Peyer's patch (tissue), 4 donors: ENCODE data around the gene CACNA2D1. TPM values are rescaled to one million over a fixed set of nuclear protein-coding genes. Genes with fewer than 3 reads are reported as not detected.

Source experiments
- DNase-seq, 3 donors: peaks; one replicate each; pipeline ENCODE4 v3.0.0-alpha.2; 2017 to 2019
- H3K27ac ChIP-seq, 4 donors: fragments of 200-600 bp; sonication (generic); one replicate each; pipeline ENCODE4 v1.5.1; 2016 to 2019
- H3K27me3 ChIP-seq, 2 donors: fragments of 200-600 bp; sonication (generic); one replicate each; pipeline ENCODE4 v1.5.1; 2019
- H3K36me3 ChIP-seq, 3 donors: fragments of 200-600 bp; sonication (generic); one replicate each; pipeline ENCODE4 v1.5.1; 2016 to 2019
- H3K4me1 ChIP-seq, 4 donors: fragments of 200-600 bp; sonication (generic); one replicate each; pipeline ENCODE4 v1.5.1; 2016 to 2019
- H3K4me3 ChIP-seq, 4 donors: fragments of 200-600 bp; sonication (generic); 1 replicate in 3 of 4; 2 replicates in 1 of 4; pipeline ENCODE4 v1.5.1; 2016 to 2019; ENCODE audit warnings: mild to moderate bottlenecking in 1 of 4
- H3K9me3 ChIP-seq, 4 donors: fragments of 200-600 bp; sonication (generic); one replicate each; pipeline ENCODE4 v1.5.1; 2016 to 2019; ENCODE audit warnings: mild to moderate bottlenecking in 1 of 4
- POLR2A ChIP-seq, 2 donors: fragments of 450-650 bp; IDR thresholded peaks; one replicate each; pipeline ENCODE4 v1.5.1; 2017; ENCODE audit warnings: antibody characterized with exemption in 2 of 2, mild to moderate bottlenecking in 2 of 2, moderate library complexity in 2 of 2
- total RNA-seq, 4 donors: library from RNA; depleted of rRNA; stranded (reverse); fragments of >200 nt; gene quantifications; one replicate each; pipeline ENCODE4 v1.1.0, GENCODE V29; 2016
- TF ChIP-seq, protein P1 (sequence below), 6 experiments: fragments of 450-650 bp in 4 of 6; fragments of 200-600 bp in 2 of 6; sonication (generic) in 1 of 6; IDR thresholded peaks; one replicate each; pipeline ENCODE4 v1.5.1; 2017 to 2019; ENCODE audit warnings: antibody characterized with exemption in 6 of 6, mild to moderate bottlenecking in 3 of 6, moderate library complexity in 1 of 6

The CACNA2D1 gene
- total RNA-seq, 4 donors from 2014 or later = 5.5 to 85.0 (median 11.5) TPM

DNA sequence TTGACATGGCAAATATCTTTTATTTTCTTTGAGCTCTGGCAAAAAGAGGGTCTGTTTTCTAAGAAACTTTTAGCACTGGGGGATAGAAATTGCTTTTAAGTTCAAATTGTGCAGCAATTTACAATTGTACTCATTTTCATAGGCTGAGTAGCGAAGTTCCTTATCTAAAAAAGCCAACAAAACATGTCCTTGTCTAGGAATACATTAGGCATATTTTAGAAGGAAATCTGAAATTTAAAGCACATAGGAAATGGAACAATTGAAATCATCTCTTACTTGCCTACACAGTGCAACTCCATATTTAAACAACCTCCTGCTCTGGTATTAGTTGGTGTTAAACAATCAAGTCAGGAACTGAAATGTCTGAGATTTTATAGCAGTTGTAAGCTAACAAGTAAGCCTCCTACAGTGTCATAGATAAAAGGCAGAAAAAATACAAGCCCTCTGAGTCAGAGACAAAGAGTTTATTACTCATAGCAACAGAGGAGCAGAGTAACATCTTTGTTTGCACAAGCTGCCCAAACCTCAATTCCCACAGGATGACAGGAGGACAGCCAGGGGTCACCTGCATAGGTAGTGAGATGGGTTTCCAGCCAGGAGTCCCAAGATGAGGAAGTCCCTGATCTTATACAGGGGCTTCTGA, 393.6 kb downstream of the CACNA2D1 start:
- H3K4me1 ChIP-seq = no peaks in the 10 kb centered on the region
- no peak for TF ChIP-seq POLR2A (IDR thresholded peaks at IDR 0.05)
- TF ChIP-seq, protein P1, sequence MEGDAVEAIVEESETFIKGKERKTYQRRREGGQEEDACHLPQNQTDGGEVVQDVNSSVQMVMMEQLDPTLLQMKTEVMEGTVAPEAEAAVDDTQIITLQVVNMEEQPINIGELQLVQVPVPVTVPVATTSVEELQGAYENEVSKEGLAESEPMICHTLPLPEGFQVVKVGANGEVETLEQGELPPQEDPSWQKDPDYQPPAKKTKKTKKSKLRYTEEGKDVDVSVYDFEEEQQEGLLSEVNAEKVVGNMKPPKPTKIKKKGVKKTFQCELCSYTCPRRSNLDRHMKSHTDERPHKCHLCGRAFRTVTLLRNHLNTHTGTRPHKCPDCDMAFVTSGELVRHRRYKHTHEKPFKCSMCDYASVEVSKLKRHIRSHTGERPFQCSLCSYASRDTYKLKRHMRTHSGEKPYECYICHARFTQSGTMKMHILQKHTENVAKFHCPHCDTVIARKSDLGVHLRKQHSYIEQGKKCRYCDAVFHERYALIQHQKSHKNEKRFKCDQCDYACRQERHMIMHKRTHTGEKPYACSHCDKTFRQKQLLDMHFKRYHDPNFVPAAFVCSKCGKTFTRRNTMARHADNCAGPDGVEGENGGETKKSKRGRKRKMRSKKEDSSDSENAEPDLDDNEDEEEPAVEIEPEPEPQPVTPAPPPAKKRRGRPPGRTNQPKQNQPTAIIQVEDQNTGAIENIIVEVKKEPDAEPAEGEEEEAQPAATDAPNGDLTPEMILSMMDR (IDR thresholded peaks at IDR 0.05) = no peak
- H3K4me3 ChIP-seq = no peak overlapping the region
- no peak for DNase-seq
- no peaks in the 10 kb centered on the region for H3K9me3 ChIP-seq
- H3K36me3 ChIP-seq = no peaks in the 10 kb centered on the region
- H3K27ac ChIP-seq = no peak overlapping the region
- H3K27me3 ChIP-seq = no peaks in the 10 kb centered on the region

DNA sequence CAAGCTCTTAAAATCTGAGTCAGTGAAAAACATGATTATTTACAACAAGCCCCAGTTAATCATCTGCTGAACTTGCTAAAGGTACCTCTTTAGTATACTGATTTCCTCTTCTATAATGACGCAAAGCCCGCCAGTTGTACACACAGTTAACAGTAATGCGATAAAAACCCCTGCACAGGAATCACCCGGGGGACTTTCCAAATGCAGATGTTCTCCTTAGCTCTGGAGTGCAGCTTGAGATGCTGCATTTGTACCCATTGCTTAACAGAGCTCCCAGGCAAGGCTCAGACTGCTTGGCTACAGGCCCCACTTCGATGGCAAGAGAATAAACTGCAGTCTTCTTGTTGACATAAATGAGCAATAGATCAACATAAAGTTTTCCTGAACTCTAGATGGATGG, 394.1 kb downstream of the CACNA2D1 start:
- Histone ChIP-seq H3K4me1 (no peaks in the 10 kb centered on the region), H3K27ac (no peak overlapping the region), H3K9me3 (no peaks in the 10 kb centered on the region), H3K4me3 (no peak overlapping the region), H3K27me3 (no peaks in the 10 kb centered on the region), H3K36me3 (no peaks in the 10 kb centered on the region)
- TF ChIP-seq, protein P1 (IDR thresholded peaks at IDR 0.05) = no peak
- no peak for TF ChIP-seq POLR2A (IDR thresholded peaks at IDR 0.05)
- DNase-seq = no peak

DNA sequence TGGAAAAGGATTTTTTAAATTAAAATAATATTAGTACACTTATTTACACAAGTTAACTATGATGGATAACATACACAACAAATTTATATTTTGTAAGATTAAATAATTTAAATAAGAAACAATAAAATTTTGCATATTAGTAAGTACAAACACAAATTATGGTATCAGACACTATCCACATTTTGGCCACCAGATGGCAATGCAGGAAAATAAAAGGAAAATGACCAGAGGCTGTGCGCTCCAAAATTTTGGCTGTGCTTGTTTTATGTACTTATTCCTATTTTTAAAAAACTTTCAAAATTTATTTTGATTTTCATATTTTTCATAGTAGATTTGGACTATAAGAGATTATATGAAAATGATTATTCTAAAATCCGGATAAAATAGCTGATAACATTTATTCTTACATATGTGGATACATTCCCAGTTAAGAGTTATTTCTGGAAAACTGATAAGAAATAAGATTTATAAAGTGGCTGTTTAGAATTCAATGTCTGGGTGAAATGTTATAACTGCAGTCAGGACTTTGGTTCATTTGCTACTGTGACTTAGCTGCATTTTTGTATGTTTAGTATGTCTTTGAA, 399.0 kb downstream of the CACNA2D1 start:
- Histone ChIP-seq H3K4me1 (no peaks in the 10 kb centered on the region), H3K4me3 (no peak overlapping the region), H3K27me3 (no peaks in the 10 kb centered on the region), H3K9me3 (no peaks in the 10 kb centered on the region), H3K36me3 (no peaks in the 10 kb centered on the region), H3K27ac (no peak overlapping the region)
- DNase-seq = no peak
- TF ChIP-seq, protein P1 (IDR thresholded peaks at IDR 0.05) = peak in 5 of 6 experiments; percentile 52 to 58 (median 56)
- no peak for TF ChIP-seq POLR2A (IDR thresholded peaks at IDR 0.05)

DNA sequence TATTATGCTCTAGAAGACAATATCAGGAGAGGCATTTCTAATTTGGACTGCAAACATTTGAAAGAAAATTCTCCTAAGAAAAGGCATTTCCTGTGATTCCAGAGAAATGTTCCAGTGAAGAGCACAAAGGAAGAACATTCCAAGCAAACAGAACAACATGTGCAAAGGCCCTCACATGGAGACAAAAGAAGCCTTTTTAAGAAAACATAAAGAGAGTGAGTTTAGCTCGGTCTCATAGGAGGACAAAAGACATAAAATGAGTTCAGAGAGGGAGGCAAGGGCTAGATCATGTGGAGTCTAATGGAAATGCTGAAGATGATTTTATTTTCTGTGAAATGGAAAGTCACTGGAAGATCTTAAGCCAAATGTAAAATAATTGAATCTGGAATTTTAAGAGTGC, 404.0 kb downstream of the CACNA2D1 start:
- Histone ChIP-seq H3K4me3 (no peak overlapping the region), H3K36me3 (no peaks in the 10 kb centered on the region), H3K9me3 (no peaks in the 10 kb centered on the region), H3K27ac (no peak overlapping the region), H3K4me1 (no peaks in the 10 kb centered on the region), H3K27me3 (no peaks in the 10 kb centered on the region)
- no peak for TF ChIP-seq POLR2A (IDR thresholded peaks at IDR 0.05)
- TF ChIP-seq, protein P1 (IDR thresholded peaks at IDR 0.05) = no peak
- DNase-seq = no peak

DNA sequence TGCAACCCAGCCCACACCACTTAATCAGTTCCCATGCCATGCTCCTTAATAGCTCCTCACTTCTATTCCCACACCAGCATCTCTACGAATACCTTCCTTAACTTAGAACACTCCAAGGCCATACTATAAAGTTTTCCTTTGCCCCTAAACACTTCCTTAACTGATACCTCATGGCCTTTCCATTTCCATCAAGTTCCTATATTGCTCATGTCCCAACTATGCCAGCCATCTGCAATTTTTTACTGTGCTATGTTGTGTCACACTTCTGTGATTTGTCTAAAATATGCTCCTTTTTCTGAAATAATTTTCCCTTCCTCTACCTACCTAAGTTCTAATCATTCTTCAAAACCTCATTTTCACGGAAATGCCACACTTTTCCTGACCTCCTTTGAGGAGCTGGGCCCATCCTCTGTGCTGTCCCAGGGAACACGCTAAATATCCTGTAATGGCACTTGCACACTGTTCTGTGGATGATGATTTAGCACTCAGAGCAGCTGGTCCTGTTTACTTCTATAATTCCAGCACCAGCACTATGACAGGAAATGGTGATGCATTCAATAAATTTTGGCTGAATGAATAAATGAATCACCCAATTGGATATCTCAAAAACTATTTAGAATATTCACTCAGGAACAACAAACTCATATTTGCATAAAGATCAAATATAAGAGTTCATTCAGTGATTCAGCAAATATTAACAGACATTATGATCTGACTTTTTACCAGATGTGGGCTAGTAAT, 407.3 kb downstream of the CACNA2D1 start:
- no peaks in the 10 kb centered on the region for H3K9me3 ChIP-seq
- no peaks in the 10 kb centered on the region for H3K4me1 ChIP-seq
- no peaks in the 10 kb centered on the region for H3K27me3 ChIP-seq
- H3K4me3 ChIP-seq = no peak overlapping the region
- H3K36me3 ChIP-seq = no peaks in the 10 kb centered on the region
- no peak for DNase-seq
- no peak for TF ChIP-seq POLR2A (IDR thresholded peaks at IDR 0.05)
- TF ChIP-seq, protein P1 (IDR thresholded peaks at IDR 0.05) = no peak
- no peak overlapping the region for H3K27ac ChIP-seq
